Cardiac fibroblast (primary cell): ENCODE data around the gene FAM221B.

Source experiments
- DNase-seq, 2 donors: peaks; one replicate each; pipeline versions ENCODE4 v3.0.0 to v3.0.0-alpha.2; 2010; ENCODE audit warnings: low read depth in 2 of 2
- H3K4me3 ChIP-seq, 2 donors: replicated peaks in 1 of 2; 1 replicate in 1 of 2; 2 replicates in 1 of 2; pipeline ENCODE4 v1.5.1; 2011; ENCODE audit warnings: low read depth in 2 of 2, low read length in 2 of 2, mild to moderate bottlenecking in 2 of 2, moderate library complexity in 1 of 2
- CTCF ChIP-seq: IDR thresholded peaks from one replicate; pipeline ENCODE4 v1.5.1; 2011; ENCODE audit warnings: low read depth, mild to moderate bottlenecking, low read length, inconsistent platforms

FAM221B gene

GRCh38 chr9:35834260-35835215, 6.0 kb upstream of the FAM221B start:
- no peak for DNase-seq
- no peak for TF ChIP-seq CTCF
- H3K4me3 ChIP-seq, result no peak overlapping the region

GRCh38 chr9:35832814-35833213, 4.3 kb upstream of the FAM221B start:
- DNase-seq, result no peak
- no peak for TF ChIP-seq CTCF
- no peak overlapping the region for H3K4me3 ChIP-seq

GRCh38 chr9:35831040-35831439, 2.5 kb upstream of the FAM221B start:
- no peak overlapping the region for H3K4me3 ChIP-seq
- TF ChIP-seq CTCF, result no peak
- DNase-seq, result no peak

GRCh38 chr9:35829764-35830096, 1.2 kb upstream of the FAM221B start:
- no peak for TF ChIP-seq CTCF
- no peak for DNase-seq
- peak overlapping the region; percentile 69 to 72 for H3K4me3 ChIP-seq

GRCh38 chr9:35829084-35829763, 692 bp upstream of the FAM221B start, which contains the start of gene TMEM8B:
TSS of gene TMEM8B (plus strand) at chr9:35829228. CDS start at chr9:35829448, 220 bp downstream.
- peak within 1 kb of the TSS; percentile 69 to 72 for H3K4me3 ChIP-seq
- peak; percentile 87 to 95 for DNase-seq
- no peak for TF ChIP-seq CTCF

GRCh38 chr9:35827486-35827885, 1.0 kb downstream of the FAM221B start:
- peak; percentile 56 to 61 for DNase-seq
- no peak for TF ChIP-seq CTCF

More at GRCh38 chr9:35827486-35827885, 1.0 kb downstream of the FAM221B start:
- no peak overlapping the region for H3K4me3 ChIP-seq
